ENCODE results near the gene ZNF598.

ZNF598 gene

DNA sequence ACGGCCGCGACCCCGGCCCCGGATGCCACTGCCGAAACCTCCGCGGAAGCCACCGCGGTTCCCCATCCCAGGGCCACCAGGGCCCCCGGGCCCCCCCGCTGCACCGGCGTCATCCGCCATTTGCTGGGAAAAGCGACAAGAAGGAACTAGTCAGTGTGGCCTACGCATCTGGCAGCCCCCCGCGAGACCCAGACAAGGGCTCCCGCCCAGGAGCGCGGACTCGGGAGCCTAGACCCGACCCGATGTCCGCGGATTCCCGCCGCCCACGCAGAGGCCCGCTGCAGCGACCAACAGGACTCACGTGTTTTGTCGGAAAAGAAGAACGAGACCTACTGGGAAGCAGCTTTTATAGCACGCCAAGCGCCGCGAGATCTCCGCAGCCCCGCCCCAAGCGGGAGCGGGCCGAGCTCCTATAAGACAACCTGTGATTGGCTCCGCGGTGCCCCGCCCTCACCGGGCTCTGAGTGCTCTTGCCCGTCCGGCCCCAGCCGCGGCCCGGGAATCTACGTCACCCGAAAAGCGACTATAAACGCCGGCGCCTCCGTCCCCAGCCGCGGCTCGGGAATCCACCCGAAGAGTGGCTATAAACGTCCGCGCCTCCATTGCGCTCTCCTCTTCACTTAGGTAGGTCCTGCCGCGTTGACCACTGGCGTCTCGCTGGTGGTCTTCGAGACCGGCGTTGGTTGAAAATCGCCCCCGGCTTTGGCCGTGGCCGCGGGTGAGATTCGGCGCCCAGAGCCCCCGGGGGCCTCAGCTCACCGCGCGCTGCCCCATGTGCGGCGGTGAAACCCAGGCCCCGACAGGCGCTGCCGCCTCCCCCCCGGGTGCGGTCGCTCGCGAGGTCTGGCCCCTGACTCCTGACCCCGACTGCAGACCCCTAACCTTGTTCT lies 44.9 kb downstream of the ZNF598 start, which contains the start of gene RPS2 (continued):
- TF ChIP-seq ZNF221 (tag by site-specific recombination; IDR thresholded peaks at IDR 0.05; ENCODE audit: borderline replicate concordance) (no peak), MZF1 (tag by site-specific recombination; IDR thresholded peaks at IDR 0.05; ENCODE audit: borderline replicate concordance) (no peak), ZNF433 (tag by site-specific recombination; IDR thresholded peaks at IDR 0.05; ENCODE audit: low read depth) (no peak), ZNF155 (tag by site-specific recombination; IDR thresholded peaks at IDR 0.05) (no peak), ZNF335 (tag by site-specific recombination; conservative IDR thresholded peaks at IDR 0.05) (peak; percentile 95), ZNF548 (tag by site-specific recombination; IDR thresholded peaks at IDR 0.05) (no peak), SCRT2 (tag by site-specific recombination; IDR thresholded peaks at IDR 0.05) (peak; percentile 60), KLF10 (tag by site-specific recombination; IDR thresholded peaks at IDR 0.05) (peak; percentile 88; the same call in 1 of the 2 replicates), SALL2 (tag by site-specific recombination; IDR thresholded peaks at IDR 0.05; ENCODE audit: borderline replicate concordance) (no peak), ZSCAN16 (tag by site-specific recombination; IDR thresholded peaks at IDR 0.05) (no peak), ZNF549 (tag by site-specific recombination; IDR thresholded peaks at IDR 0.05) (no peak), PRDM1 (tag by site-specific recombination; IDR thresholded peaks at IDR 0.05) (no peak), ZNF707 (tag by site-specific recombination; IDR thresholded peaks at IDR 0.05) (no peak), ZNF747 (tag by site-specific recombination; IDR thresholded peaks at IDR 0.05) (no peak), ZNF768 (tag by site-specific recombination; IDR thresholded peaks at IDR 0.05) (no peak), ZBTB21 (tag by site-specific recombination; IDR thresholded peaks at IDR 0.05) (peak; percentile 78), ZNF341 (tag by site-specific recombination; IDR thresholded peaks at IDR 0.05; ENCODE audit: low read depth) (no peak), ZNF623 (tag by site-specific recombination; IDR thresholded peaks at IDR 0.05) (peak; percentile 24; the same call in 1 of the 2 replicates), ZNF146 (tag by site-specific recombination; IDR thresholded peaks at IDR 0.05) (no peak), ZNF202 (tag by site-specific recombination; IDR thresholded peaks at IDR 0.05; ENCODE audit: borderline replicate concordance) (no peak), ZNF211 (tag by site-specific recombination; IDR thresholded peaks at IDR 0.05; ENCODE audit: low read depth) (no peak), ZNF654 (tag by site-specific recombination; IDR thresholded peaks at IDR 0.05; ENCODE audit: low read depth) (no peak), ZNF561 (tag by site-specific recombination; IDR thresholded peaks at IDR 0.05; ENCODE audit: borderline replicate concordance) (peak; percentile 77), EGR2 (tag by site-specific recombination; IDR thresholded peaks at IDR 0.05; ENCODE audit: low read depth) (peak; percentile 85), ZNF843 (tag by site-specific recombination; IDR thresholded peaks at IDR 0.05) (0 out of 2 replicates have a peak, but pooled peaks have one; percentile 28), ZNF514 (tag by site-specific recombination; IDR thresholded peaks at IDR 0.05) (no peak)
- TF ChIP-seq, protein P1, sequence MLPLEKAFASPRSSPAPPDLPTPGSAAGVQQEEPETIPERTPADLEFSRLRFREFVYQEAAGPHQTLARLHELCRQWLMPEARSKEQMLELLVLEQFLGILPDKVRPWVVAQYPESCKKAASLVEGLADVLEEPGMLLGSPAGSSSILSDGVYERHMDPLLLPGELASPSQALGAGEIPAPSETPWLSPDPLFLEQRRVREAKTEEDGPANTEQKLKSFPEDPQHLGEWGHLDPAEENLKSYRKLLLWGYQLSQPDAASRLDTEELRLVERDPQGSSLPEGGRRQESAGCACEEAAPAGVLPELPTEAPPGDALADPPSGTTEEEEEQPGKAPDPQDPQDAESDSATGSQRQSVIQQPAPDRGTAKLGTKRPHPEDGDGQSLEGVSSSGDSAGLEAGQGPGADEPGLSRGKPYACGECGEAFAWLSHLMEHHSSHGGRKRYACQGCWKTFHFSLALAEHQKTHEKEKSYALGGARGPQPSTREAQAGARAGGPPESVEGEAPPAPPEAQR (tag by site-specific recombination; IDR thresholded peaks at IDR 0.05), result no peak
- TF ChIP-seq, protein P2, sequence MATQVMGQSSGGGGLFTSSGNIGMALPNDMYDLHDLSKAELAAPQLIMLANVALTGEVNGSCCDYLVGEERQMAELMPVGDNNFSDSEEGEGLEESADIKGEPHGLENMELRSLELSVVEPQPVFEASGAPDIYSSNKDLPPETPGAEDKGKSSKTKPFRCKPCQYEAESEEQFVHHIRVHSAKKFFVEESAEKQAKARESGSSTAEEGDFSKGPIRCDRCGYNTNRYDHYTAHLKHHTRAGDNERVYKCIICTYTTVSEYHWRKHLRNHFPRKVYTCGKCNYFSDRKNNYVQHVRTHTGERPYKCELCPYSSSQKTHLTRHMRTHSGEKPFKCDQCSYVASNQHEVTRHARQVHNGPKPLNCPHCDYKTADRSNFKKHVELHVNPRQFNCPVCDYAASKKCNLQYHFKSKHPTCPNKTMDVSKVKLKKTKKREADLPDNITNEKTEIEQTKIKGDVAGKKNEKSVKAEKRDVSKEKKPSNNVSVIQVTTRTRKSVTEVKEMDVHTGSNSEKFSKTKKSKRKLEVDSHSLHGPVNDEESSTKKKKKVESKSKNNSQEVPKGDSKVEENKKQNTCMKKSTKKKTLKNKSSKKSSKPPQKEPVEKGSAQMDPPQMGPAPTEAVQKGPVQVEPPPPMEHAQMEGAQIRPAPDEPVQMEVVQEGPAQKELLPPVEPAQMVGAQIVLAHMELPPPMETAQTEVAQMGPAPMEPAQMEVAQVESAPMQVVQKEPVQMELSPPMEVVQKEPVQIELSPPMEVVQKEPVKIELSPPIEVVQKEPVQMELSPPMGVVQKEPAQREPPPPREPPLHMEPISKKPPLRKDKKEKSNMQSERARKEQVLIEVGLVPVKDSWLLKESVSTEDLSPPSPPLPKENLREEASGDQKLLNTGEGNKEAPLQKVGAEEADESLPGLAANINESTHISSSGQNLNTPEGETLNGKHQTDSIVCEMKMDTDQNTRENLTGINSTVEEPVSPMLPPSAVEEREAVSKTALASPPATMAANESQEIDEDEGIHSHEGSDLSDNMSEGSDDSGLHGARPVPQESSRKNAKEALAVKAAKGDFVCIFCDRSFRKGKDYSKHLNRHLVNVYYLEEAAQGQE (tag by site-specific recombination; IDR thresholded peaks at IDR 0.05), result peak; percentile 12; the same call in 1 of the 2 replicates
- TF ChIP-seq, protein P3, sequence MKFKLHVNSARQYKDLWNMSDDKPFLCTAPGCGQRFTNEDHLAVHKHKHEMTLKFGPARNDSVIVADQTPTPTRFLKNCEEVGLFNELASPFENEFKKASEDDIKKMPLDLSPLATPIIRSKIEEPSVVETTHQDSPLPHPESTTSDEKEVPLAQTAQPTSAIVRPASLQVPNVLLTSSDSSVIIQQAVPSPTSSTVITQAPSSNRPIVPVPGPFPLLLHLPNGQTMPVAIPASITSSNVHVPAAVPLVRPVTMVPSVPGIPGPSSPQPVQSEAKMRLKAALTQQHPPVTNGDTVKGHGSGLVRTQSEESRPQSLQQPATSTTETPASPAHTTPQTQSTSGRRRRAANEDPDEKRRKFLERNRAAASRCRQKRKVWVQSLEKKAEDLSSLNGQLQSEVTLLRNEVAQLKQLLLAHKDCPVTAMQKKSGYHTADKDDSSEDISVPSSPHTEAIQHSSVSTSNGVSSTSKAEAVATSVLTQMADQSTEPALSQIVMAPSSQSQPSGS (tag by site-specific recombination; IDR thresholded peaks at IDR 0.05; ENCODE audit: low read depth), result peak; percentile 54; the same call in 1 of the 2 replicates
- TF ChIP-seq, protein P4, sequence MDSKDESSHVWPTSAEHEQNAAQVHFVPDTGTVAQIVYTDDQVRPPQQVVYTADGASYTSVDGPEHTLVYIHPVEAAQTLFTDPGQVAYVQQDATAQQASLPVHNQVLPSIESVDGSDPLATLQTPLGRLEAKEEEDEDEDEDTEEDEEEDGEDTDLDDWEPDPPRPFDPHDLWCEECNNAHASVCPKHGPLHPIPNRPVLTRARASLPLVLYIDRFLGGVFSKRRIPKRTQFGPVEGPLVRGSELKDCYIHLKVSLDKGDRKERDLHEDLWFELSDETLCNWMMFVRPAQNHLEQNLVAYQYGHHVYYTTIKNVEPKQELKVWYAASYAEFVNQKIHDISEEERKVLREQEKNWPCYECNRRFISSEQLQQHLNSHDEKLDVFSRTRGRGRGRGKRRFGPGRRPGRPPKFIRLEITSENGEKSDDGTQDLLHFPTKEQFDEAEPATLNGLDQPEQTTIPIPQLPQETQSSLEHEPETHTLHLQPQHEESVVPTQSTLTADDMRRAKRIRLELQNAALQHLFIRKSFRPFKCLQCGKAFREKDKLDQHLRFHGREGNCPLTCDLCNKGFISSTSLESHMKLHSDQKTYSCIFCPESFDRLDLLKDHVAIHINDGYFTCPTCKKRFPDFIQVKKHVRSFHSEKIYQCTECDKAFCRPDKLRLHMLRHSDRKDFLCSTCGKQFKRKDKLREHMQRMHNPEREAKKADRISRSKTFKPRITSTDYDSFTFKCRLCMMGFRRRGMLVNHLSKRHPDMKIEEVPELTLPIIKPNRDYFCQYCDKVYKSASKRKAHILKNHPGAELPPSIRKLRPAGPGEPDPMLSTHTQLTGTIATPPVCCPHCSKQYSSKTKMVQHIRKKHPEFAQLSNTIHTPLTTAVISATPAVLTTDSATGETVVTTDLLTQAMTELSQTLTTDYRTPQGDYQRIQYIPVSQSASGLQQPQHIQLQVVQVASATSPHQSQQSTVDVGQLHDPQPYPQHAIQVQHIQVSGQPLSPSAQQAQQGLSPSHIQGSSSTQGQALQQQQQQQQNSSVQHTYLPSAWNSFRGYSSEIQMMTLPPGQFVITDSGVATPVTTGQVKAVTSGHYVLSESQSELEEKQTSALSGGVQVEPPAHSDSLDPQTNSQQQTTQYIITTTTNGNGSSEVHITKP (tag by site-specific recombination; IDR thresholded peaks at IDR 0.05), result 0 out of 2 replicates have a peak, but pooled peaks have one; percentile 9
